ENCODE measurements around the gene SEMA7A. TPM values are rescaled to one million over a fixed set of nuclear protein-coding genes. Genes with fewer than 3 reads are reported as not detected.

Gene SEMA7A
- polyA plus RNA-seq, 1 of the 3 experiments (the other 2 are of a cell fraction) = 1.3 TPM

DNA sequence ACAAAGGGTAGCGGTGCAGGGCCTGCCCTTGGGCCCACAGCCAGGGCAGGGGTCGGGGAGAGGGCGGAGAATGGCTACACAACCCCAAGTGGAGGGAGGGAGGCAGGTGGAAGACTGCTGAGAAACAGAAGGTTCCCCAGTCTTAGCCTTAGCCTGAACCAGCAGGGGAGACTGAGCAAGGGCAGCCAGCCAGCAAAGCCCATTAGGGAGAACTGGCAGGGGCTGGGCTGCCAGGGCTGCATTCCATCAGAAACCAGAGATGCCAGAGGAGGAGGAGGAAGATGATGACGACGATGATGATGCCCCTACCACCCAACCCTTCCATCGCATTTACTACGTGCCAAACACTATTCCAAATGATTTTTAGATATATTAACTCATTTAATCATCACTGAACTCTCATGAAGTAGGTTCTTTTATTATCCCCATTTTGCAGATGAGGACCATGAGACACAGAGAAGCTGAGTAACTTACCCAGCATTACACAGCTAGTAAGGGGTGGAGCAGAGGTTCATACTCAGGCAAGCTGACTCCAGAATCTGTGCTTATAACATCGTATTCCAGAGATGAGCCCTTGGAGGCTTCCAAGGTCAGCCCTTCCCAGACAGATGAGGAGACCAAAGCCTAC lies 8.7 kb downstream of the SEMA7A start:
- no peak for DNase-seq
- Histone ChIP-seq H3K9me2 (no peaks in the 10 kb centered on the region), H3K27me3 (ENCODE audit: insufficient read depth) (no peaks in the 10 kb centered on the region), H2AFZ (ENCODE audit: low read depth) (no peak overlapping the region), H3F3A (replicated peaks; ENCODE audit: insufficient read depth) (no peaks in the 10 kb centered on the region), H3K36me3 (replicated peaks in 1 of 2; ENCODE audit: control insufficient read depth in 1 of 2, insufficient read depth in 2 of 2, low read length in 1 of 2) (no peaks in the 10 kb centered on the region), H3K9me3 (no peaks in the 10 kb centered on the region), H3K27ac (ENCODE audit: low read depth in 2 of 2, low read length in 1 of 2) (no peak overlapping the region), H3K9ac (no peak overlapping the region), H3K4me1 (ENCODE audit: control insufficient read depth in 1 of 2, insufficient read depth in 2 of 2, low read depth in 1 of 2, low read length in 1 of 2) (peaks cover 20 to 30% of the 10 kb centered on the region in 2 experiments; a peak in 3 of 4 replicates), H3K4me3 (ENCODE audit: low read depth in 2 of 2, low read length in 1 of 2) (no peak overlapping the region), H3K79me2 (ENCODE audit: insufficient read depth) (no peaks in the 10 kb centered on the region), H4K20me1 (ENCODE audit: insufficient read depth) (no peaks in the 10 kb centered on the region), H3K4me2 (no peak overlapping the region)
- TF ChIP-seq EZH2phosphoT487 (IDR thresholded peaks at IDR 0.05; ENCODE audit: borderline replicate concordance, low read depth) = no peak
- TF ChIP-seq, protein P1, sequence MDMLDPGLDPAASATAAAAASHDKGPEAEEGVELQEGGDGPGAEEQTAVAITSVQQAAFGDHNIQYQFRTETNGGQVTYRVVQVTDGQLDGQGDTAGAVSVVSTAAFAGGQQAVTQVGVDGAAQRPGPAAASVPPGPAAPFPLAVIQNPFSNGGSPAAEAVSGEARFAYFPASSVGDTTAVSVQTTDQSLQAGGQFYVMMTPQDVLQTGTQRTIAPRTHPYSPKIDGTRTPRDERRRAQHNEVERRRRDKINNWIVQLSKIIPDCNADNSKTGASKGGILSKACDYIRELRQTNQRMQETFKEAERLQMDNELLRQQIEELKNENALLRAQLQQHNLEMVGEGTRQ (IDR thresholded peaks at IDR 0.05; ENCODE audit: borderline replicate concordance, low read depth, low read length) = no peak
- no peak for TF ChIP-seq RCOR1 (IDR thresholded peaks at IDR 0.05; ENCODE audit: low read length)
- TF ChIP-seq RAD21 (IDR thresholded peaks at IDR 0.05; ENCODE audit: low read length) = no peak
- CTCF ChIA-PET = interaction anchor here (0.6 kb wide), 1 partner anchor 13 kb away, joined by 3 read pairs; no protein-coding TSS in a partner anchor
- 91% methylated on average over 5 of the region's 8 CpGs for WGBS (ENCODE audit: low lambda C conversion rate)
- POLR2A ChIA-PET = no interaction called here

DNA sequence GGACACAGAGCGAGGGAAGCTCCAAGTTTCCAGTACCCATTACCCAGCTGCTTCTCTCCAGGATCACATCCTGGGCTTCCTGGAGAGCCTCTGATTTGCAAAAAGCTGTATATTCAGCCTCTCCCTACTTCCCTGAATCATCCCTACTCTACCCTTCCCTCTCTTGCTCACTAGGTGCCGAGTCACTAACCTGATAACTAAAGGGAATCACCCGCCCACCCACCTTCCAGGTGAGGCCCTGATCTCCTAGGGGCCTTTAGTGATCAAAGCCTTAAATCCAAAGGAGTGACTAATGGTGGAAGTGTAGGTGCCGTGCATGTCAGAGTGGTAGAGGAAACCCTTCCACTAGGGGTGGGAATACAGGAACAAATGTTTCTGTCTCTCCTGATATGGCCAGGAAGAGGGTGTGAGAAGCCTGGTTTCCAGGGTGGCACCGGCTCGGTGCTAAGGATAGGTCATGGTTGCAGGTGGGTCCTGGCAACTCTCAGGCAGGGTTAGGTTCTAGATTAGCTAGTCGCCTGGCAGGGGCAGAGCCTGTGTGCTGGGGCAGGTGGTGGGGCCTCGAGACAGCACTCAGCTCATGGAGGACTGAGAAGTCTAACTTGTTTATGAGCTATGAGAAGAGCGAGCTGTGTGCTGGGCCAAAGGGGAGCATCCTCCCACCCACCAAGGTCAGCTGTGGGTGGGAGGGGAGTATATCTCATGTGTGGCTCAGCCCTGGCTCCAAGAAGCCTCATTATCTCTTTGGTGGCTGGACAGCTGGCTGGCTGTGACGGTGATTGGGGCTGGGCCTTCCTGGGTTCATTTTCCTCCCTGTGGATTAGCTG lies 10.1 kb downstream of the SEMA7A start:
- Histone ChIP-seq H3K9ac (no peak overlapping the region), H3K27me3 (ENCODE audit: insufficient read depth) (no peaks in the 10 kb centered on the region), H3K79me2 (ENCODE audit: insufficient read depth) (no peaks in the 10 kb centered on the region), H2AFZ (ENCODE audit: low read depth) (no peak overlapping the region), H3F3A (replicated peaks; ENCODE audit: insufficient read depth) (no peaks in the 10 kb centered on the region), H3K27ac (ENCODE audit: low read depth in 2 of 2, low read length in 1 of 2) (no peak overlapping the region), H4K20me1 (ENCODE audit: insufficient read depth) (no peaks in the 10 kb centered on the region), H3K9me2 (no peaks in the 10 kb centered on the region), H3K4me1 (ENCODE audit: control insufficient read depth in 1 of 2, insufficient read depth in 2 of 2, low read depth in 1 of 2, low read length in 1 of 2) (peaks cover 21 to 30% of the 10 kb centered on the region in 2 experiments; a peak in 3 of 4 replicates), H3K4me2 (0 out of 2 replicates have a peak overlapping the region, but pooled peaks have one; percentile 53), H3K36me3 (replicated peaks in 1 of 2; ENCODE audit: control insufficient read depth in 1 of 2, insufficient read depth in 2 of 2, low read length in 1 of 2) (no peaks in the 10 kb centered on the region), H3K9me3 (no peaks in the 10 kb centered on the region), H3K4me3 (ENCODE audit: low read depth in 2 of 2, low read length in 1 of 2) (no peak overlapping the region)
- POLR2A ChIA-PET = no interaction called here
- TF ChIP-seq RCOR1 (IDR thresholded peaks at IDR 0.05; ENCODE audit: low read length) = no peak
- TF ChIP-seq, protein P2, sequence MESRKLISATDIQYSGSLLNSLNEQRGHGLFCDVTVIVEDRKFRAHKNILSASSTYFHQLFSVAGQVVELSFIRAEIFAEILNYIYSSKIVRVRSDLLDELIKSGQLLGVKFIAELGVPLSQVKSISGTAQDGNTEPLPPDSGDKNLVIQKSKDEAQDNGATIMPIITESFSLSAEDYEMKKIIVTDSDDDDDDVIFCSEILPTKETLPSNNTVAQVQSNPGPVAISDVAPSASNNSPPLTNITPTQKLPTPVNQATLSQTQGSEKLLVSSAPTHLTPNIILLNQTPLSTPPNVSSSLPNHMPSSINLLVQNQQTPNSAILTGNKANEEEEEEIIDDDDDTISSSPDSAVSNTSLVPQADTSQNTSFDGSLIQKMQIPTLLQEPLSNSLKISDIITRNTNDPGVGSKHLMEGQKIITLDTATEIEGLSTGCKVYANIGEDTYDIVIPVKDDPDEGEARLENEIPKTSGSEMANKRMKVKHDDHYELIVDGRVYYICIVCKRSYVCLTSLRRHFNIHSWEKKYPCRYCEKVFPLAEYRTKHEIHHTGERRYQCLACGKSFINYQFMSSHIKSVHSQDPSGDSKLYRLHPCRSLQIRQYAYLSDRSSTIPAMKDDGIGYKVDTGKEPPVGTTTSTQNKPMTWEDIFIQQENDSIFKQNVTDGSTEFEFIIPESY (IDR thresholded peaks at IDR 0.05; ENCODE audit: borderline replicate concordance, low read depth) = no peak
- TF ChIP-seq, protein P1 (IDR thresholded peaks at IDR 0.05; ENCODE audit: borderline replicate concordance, low read depth, low read length) = no peak
- TF ChIP-seq, protein P3, sequence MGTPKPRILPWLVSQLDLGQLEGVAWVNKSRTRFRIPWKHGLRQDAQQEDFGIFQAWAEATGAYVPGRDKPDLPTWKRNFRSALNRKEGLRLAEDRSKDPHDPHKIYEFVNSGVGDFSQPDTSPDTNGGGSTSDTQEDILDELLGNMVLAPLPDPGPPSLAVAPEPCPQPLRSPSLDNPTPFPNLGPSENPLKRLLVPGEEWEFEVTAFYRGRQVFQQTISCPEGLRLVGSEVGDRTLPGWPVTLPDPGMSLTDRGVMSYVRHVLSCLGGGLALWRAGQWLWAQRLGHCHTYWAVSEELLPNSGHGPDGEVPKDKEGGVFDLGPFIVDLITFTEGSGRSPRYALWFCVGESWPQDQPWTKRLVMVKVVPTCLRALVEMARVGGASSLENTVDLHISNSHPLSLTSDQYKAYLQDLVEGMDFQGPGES (IDR thresholded peaks at IDR 0.05; ENCODE audit: low read depth, low read length) = no peak
- TF ChIP-seq EZH2phosphoT487 (IDR thresholded peaks at IDR 0.05; ENCODE audit: borderline replicate concordance, low read depth) = no peak
- TF ChIP-seq GATA2 (CRISPR knock-in tag; IDR thresholded peaks at IDR 0.05) = no peak
- no peak for TF ChIP-seq SIN3A (IDR thresholded peaks at IDR 0.05; ENCODE audit: borderline replicate concordance, low read depth, low read length)
- WGBS (ENCODE audit: low lambda C conversion rate) = 91% methylated on average over 7 of the region's 10 CpGs
- CTCF ChIA-PET = interaction anchor here (0.8 to 2.4 kb wide), 2 partner anchors 15 to 41 kb away, joined by 3 to 12 read pairs; no protein-coding TSS in a partner anchor
- DNase-seq = no peak
